GM23338 (cell line): Measurements from ENCODE around the gene LRMDA. TPM values are rescaled to one million over a fixed set of nuclear protein-coding genes. Genes with fewer than 3 reads are reported as not detected.

Experiments used
- ATAC-seq: fragments of 200-7000 bp; cut with Tn5 transposase; 3 replicates; pipeline ENCODE4 v1.9.1; 2020
- DNase-seq: peaks from one replicate; pipeline ENCODE4 v3.0.0-alpha.2; 2015; ENCODE audit warnings: low spot score
- H2AFZ ChIP-seq: fragments of 200-600 bp; sonication (generic); 2 replicates; pipeline ENCODE4 v1.8.0; 2016; ENCODE audit warnings: antibody characterized with exemption, mild to moderate bottlenecking, moderate library complexity
- H3F3A ChIP-seq: fragments of 200-600 bp; sonication (generic); replicated peaks from 2 replicates; pipeline ENCODE4 v1.8.0; 2017; ENCODE audit warnings: antibody characterized with exemption, mixed run types, low read depth
- H3K27ac ChIP-seq: fragments of 200-600 bp; sonication (generic); 2 replicates; pipeline ENCODE4 v1.6.1; 2016; ENCODE audit warnings: low read depth
- H3K27me3 ChIP-seq: fragments of 200-600 bp; sonication (generic); 2 replicates; pipeline ENCODE4 v1.8.0; 2016; ENCODE audit warnings: mild to moderate bottlenecking, mixed run types, moderate library complexity; ENCODE audit not compliant: insufficient read depth
- H3K36me3 ChIP-seq: fragments of 200-600 bp; sonication (generic); 2 replicates; pipeline ENCODE4 v1.8.0; 2016; ENCODE audit warnings: mild to moderate bottlenecking; ENCODE audit not compliant: insufficient read depth
- H3K4me1 ChIP-seq: fragments of 200-600 bp; sonication (generic); 2 replicates; pipeline ENCODE4 v1.8.0; 2016; ENCODE audit warnings: mild to moderate bottlenecking, moderate library complexity; ENCODE audit not compliant: insufficient read depth
- H3K4me2 ChIP-seq: fragments of 200-600 bp; sonication (generic); 2 replicates; pipeline ENCODE4 v1.7.1; 2017; ENCODE audit warnings: mixed run types
- H3K4me3 ChIP-seq: fragments of 200-600 bp; sonication (generic); 2 replicates; pipeline ENCODE4 v1.6.1; 2016; ENCODE audit warnings: mixed run types
- H3K79me2 ChIP-seq: fragments of 200-600 bp; sonication (generic); replicated peaks from 2 replicates; pipeline ENCODE4 v1.8.0; 2017; ENCODE audit warnings: mild to moderate bottlenecking; ENCODE audit not compliant: insufficient read depth
- H3K9me2 ChIP-seq: fragments of 200-600 bp; sonication (generic); 2 replicates; pipeline ENCODE4 v1.8.0; 2017; ENCODE audit not compliant: insufficient read depth
- H4K20me1 ChIP-seq: fragments of 200-600 bp; sonication (generic); replicated peaks from 2 replicates; pipeline ENCODE4 v1.8.0; 2017; ENCODE audit warnings: mild to moderate bottlenecking; ENCODE audit not compliant: insufficient read depth
- H3K27ac Mint-ChIP-seq: 2 replicates; pipeline ENCODE4 v1.8.0; 2020; ENCODE audit warnings: inconsistent platforms, mild to moderate bottlenecking, moderate library complexity, mixed read lengths
- H3K27me3 Mint-ChIP-seq: 3 replicates; pipeline ENCODE4 v1.8.0; 2022; ENCODE audit warnings: low read depth, mild to moderate bottlenecking, moderate library complexity, mixed read lengths, inconsistent platforms; ENCODE audit not compliant: insufficient read depth, poor library complexity
- H3K36me3 Mint-ChIP-seq: 3 replicates; pipeline ENCODE4 v1.8.0; 2021; ENCODE audit warnings: low read depth, mild to moderate bottlenecking, inconsistent platforms, moderate library complexity, mixed read lengths
- H3K4me1 Mint-ChIP-seq: 3 replicates; pipeline ENCODE4 v1.8.0; 2020; ENCODE audit warnings: mild to moderate bottlenecking, inconsistent platforms, mixed read lengths
- H3K4me3 Mint-ChIP-seq: 3 replicates; pipeline ENCODE4 v1.8.0; 2021; ENCODE audit warnings: moderate library complexity, mild to moderate bottlenecking, inconsistent platforms, mixed read lengths
- H3K9me3 Mint-ChIP-seq: 3 replicates; pipeline ENCODE4 v1.8.0; 2020; ENCODE audit warnings: moderate library complexity, mild to moderate bottlenecking, inconsistent platforms, mixed read lengths
- CREB1 ChIP-seq: fragments of 250-450 bp; sonication (Bioruptor Pico); IDR thresholded peaks from 2 replicates; pipeline ENCODE4 v1.5.0; 2020; ENCODE audit warnings: low read depth, mild to moderate bottlenecking, moderate library complexity
- EZH2 ChIP-seq: fragments of 200-600 bp; sonication (generic); IDR thresholded peaks from one replicate; pipeline ENCODE4 v1.8.0; 2017; ENCODE audit warnings: antibody characterized with exemption, mild to moderate bottlenecking, low read depth; ENCODE audit not compliant: unreplicated experiment
- EZH2phosphoT487 ChIP-seq: fragments of 200-600 bp; sonication (generic); IDR thresholded peaks from one replicate; pipeline ENCODE4 v1.8.1; 2018; ENCODE audit warnings: antibody characterized with exemption; ENCODE audit not compliant: unreplicated experiment
- NANOG ChIP-seq: IDR thresholded peaks from 2 replicates; pipeline ENCODE4 v1.6.1; 2016; ENCODE audit warnings: antibody characterized with exemption, borderline replicate concordance
- POLR2AphosphoS5 ChIP-seq: IDR thresholded peaks from 2 replicates; pipeline ENCODE4 v1.6.1; 2016; ENCODE audit warnings: antibody characterized with exemption, low read depth
- REST ChIP-seq: IDR thresholded peaks from one replicate; pipeline ENCODE4 v1.6.1; 2018; ENCODE audit warnings: antibody characterized with exemption; ENCODE audit not compliant: unreplicated experiment
- STAT1 ChIP-seq: IDR thresholded peaks from one replicate; pipeline ENCODE4 v1.6.1; 2016; ENCODE audit warnings: antibody characterized with exemption; ENCODE audit not compliant: unreplicated experiment
- ZNF114 ChIP-seq: fragments of 250-450 bp; sonication (Bioruptor Pico); IDR thresholded peaks from 2 replicates; pipeline ENCODE4 v1.5.0; 2020; ENCODE audit warnings: mild to moderate bottlenecking, moderate library complexity
- polyA plus RNA-seq: library from polyadenylated mRNA; unstranded; fragments of >200 nt; fragmentation: Nextera tagmentation; extraction: Ambion mirVana; gene quantifications from 2 replicates; pipeline ENCODE4 v1.2.1, GENCODE V29; 2016
- total RNA-seq: library from RNA; depleted of rRNA; stranded (reverse); fragments of >200 nt; shearing (Covaris generic); gene quantifications from 2 replicates; pipeline ENCODE4 v1.2.3, GENCODE V29; 2014
- TF ChIP-seq, protein P1 (sequence below), 2 experiments: fragments of 200-600 bp in 1 of 2; sonication (generic) in 1 of 2; conservative IDR thresholded peaks; 2 replicates each; pipeline versions ENCODE4 v1.5.1 to v1.6.1; 2016 to 2017; ENCODE audit warnings: antibody characterized with exemption in 2 of 2, low read depth in 2 of 2, mild to moderate bottlenecking in 2 of 2, moderate library complexity in 1 of 2
- TF ChIP-seq, protein P2 (sequence below): IDR thresholded peaks from 2 replicates; pipeline ENCODE4 v1.6.1; 2016; ENCODE audit warnings: antibody characterized with exemption

LRMDA gene
- total and polyA plus RNA-seq, 2 experiments from 2014 or later = 0.90 to 1.8 TPM

GRCh38 chr10:76017733-76018433, 586.5 kb downstream of the LRMDA start (continued):
- no peak for TF ChIP-seq REST
- no peak for TF ChIP-seq ZNF114 (CRISPR knock-in tag)
- TF ChIP-seq, protein P1, sequence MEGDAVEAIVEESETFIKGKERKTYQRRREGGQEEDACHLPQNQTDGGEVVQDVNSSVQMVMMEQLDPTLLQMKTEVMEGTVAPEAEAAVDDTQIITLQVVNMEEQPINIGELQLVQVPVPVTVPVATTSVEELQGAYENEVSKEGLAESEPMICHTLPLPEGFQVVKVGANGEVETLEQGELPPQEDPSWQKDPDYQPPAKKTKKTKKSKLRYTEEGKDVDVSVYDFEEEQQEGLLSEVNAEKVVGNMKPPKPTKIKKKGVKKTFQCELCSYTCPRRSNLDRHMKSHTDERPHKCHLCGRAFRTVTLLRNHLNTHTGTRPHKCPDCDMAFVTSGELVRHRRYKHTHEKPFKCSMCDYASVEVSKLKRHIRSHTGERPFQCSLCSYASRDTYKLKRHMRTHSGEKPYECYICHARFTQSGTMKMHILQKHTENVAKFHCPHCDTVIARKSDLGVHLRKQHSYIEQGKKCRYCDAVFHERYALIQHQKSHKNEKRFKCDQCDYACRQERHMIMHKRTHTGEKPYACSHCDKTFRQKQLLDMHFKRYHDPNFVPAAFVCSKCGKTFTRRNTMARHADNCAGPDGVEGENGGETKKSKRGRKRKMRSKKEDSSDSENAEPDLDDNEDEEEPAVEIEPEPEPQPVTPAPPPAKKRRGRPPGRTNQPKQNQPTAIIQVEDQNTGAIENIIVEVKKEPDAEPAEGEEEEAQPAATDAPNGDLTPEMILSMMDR (conservative IDR thresholded peaks at IDR 0.05; ENCODE audit: low read depth in 2 of 2) = no peak
- no peak for TF ChIP-seq STAT1

DNA sequence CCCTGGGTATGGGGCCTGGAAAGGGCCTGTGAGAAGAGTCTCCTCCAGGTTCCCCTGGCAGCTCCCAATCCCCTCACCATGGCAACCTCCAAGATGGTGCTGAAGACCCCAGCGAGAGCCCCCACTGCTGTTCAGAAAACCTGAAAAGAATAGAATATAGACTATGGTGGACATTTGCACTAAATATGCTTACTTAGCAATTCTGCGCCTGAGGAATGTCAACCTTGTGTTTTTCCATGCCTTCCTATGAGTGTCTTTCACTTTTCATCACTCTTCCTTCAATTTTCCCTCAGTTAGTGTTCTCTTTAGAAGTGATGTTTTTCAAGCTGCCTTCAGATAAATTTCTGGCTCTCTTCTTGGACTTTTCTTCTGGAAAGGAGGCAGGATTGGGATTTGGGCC, 589.2 kb downstream of the LRMDA start:
- Histone ChIP-seq H3K27ac (no peak overlapping the region), H3K36me3 (no peaks in the 10 kb centered on the region), H2AFZ (no peak overlapping the region), H3K79me2 (no peaks in the 10 kb centered on the region), H3K27me3 (no peaks in the 10 kb centered on the region), H3K4me2 (no peak overlapping the region), H4K20me1 (no peaks in the 10 kb centered on the region), H3K4me1 (no peaks in the 10 kb centered on the region), H3F3A (no peaks in the 10 kb centered on the region), H3K9me2 (peaks cover 14% of the 10 kb centered on the region; the same call in 1 of the 2 replicates), H3K4me3 (no peak overlapping the region)
- no peaks in the 10 kb centered on the region for H3K36me3 Mint-ChIP-seq
- DNase-seq = no peak
- H3K4me3 Mint-ChIP-seq = no peak overlapping the region
- H3K9me3 Mint-ChIP-seq = no peaks in the 10 kb centered on the region; the same call in 2 of the 3 replicates
- H3K4me1 Mint-ChIP-seq = no peaks in the 10 kb centered on the region
- H3K27ac Mint-ChIP-seq = no peak overlapping the region
- peaks cover 5% of the 10 kb centered on the region for H3K27me3 Mint-ChIP-seq
- no peak for TF ChIP-seq EZH2
- TF ChIP-seq NANOG = no peak
- TF ChIP-seq, protein P1 (conservative IDR thresholded peaks at IDR 0.05; ENCODE audit: low read depth in 2 of 2) = no peak
- no peak for TF ChIP-seq EZH2phosphoT487
- TF ChIP-seq, protein P2, sequence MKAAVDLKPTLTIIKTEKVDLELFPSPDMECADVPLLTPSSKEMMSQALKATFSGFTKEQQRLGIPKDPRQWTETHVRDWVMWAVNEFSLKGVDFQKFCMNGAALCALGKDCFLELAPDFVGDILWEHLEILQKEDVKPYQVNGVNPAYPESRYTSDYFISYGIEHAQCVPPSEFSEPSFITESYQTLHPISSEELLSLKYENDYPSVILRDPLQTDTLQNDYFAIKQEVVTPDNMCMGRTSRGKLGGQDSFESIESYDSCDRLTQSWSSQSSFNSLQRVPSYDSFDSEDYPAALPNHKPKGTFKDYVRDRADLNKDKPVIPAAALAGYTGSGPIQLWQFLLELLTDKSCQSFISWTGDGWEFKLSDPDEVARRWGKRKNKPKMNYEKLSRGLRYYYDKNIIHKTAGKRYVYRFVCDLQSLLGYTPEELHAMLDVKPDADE = no peak
- no peak for TF ChIP-seq CREB1 (CRISPR knock-in tag)
- TF ChIP-seq POLR2AphosphoS5 = no peak
- TF ChIP-seq STAT1 = no peak
- no peak for ATAC-seq
